Osteoblast (primary cell): ENCODE results near the gene SIDT1. TPM values are rescaled to one million over a fixed set of nuclear protein-coding genes. Genes with fewer than 3 reads are reported as not detected.

Experiments used
- DNase-seq: peaks from one replicate; pipeline ENCODE4 v3.0.0; 2011; ENCODE audit warnings: low spot score, mixed read lengths; ENCODE audit not compliant: insufficient read length; ENCODE audit errors: missing footprints
- H2AFZ ChIP-seq: 2 replicates; pipeline ENCODE4 v1.6.0; 2011; ENCODE audit warnings: mild to moderate bottlenecking, low read length
- H3K27ac ChIP-seq: 2 replicates; pipeline ENCODE4 v1.5.1; 2011; ENCODE audit warnings: mild to moderate bottlenecking, low read depth, low read length, moderate library complexity
- H3K27me3 ChIP-seq: 2 replicates; pipeline ENCODE4 v1.6.0; 2012; ENCODE audit warnings: mild to moderate bottlenecking, control low read depth, inconsistent platforms, low read length, moderate library complexity; ENCODE audit not compliant: insufficient read depth
- H3K36me3 ChIP-seq: 2 replicates; pipeline ENCODE4 v1.5.1; 2011; ENCODE audit warnings: mild to moderate bottlenecking, low read length, control low read depth, moderate library complexity; ENCODE audit not compliant: insufficient read depth
- H3K4me1 ChIP-seq: 2 replicates; pipeline ENCODE4 v1.5.1; 2011; ENCODE audit warnings: mild to moderate bottlenecking, low read length, control low read depth, moderate library complexity; ENCODE audit not compliant: insufficient read depth
- H3K4me2 ChIP-seq: 2 replicates; pipeline ENCODE4 v1.6.0; 2011; ENCODE audit warnings: mild to moderate bottlenecking, low read length; ENCODE audit not compliant: insufficient read depth
- H3K4me3 ChIP-seq: fragments of 200-600 bp; sonication (generic); 3 replicates; pipeline ENCODE4 v1.5.1; 2012; ENCODE audit warnings: mild to moderate bottlenecking, low read length, inconsistent platforms; ENCODE audit not compliant: insufficient read depth
- H3K79me2 ChIP-seq: 2 replicates; pipeline ENCODE4 v1.6.0; 2012; ENCODE audit warnings: mild to moderate bottlenecking, low read length, control low read depth, inconsistent platforms; ENCODE audit not compliant: insufficient read depth
- H3K9me3 ChIP-seq: 2 replicates; pipeline ENCODE4 v1.5.1; 2011; ENCODE audit warnings: low read depth, low read length, control low read depth
- H4K20me1 ChIP-seq: 2 replicates; pipeline ENCODE4 v1.6.0; 2012; ENCODE audit warnings: mild to moderate bottlenecking, low read length, control low read depth; ENCODE audit not compliant: insufficient read depth
- total RNA-seq: library from RNA; depleted of rRNA; stranded (reverse); fragments of >200 nt; gene quantifications from 2 replicates; pipeline ENCODE4 v1.2.3, GENCODE V29; 2012
- TF ChIP-seq, protein P1 (sequence below): IDR thresholded peaks from 2 replicates; pipeline ENCODE4 v1.5.1; 2011; ENCODE audit warnings: mild to moderate bottlenecking, low read depth, low read length, moderate library complexity; ENCODE audit errors: extremely low read depth

Gene SIDT1
- total RNA-seq, 1 donor: under 0.01 TPM

DNA sequence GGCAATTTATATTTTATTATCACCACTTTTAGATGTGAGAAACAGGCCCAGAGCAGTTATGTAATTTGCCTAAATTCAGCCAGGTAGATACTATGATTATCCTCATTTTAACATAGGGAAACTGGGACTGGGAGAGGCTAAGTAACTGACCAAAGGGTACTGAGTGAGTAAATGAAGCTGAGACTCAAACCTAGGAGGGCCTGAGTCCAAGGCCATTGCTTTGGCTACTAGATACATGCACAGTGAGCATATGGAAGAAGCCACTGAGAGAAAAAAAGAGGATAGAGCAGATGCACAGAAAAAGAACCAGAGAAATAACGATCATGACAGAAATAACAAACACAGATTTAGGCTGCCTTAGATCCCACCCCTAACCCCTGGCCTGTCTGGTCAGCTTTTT lies 130.5 kb downstream of the SIDT1 start:
- no peaks in the 10 kb centered on the region for H3K27me3 ChIP-seq
- H3K4me1 ChIP-seq: peaks cover 2% of the 10 kb centered on the region
- H4K20me1 ChIP-seq: no peaks in the 10 kb centered on the region
- no peaks in the 10 kb centered on the region for H3K9me3 ChIP-seq
- H3K4me2 ChIP-seq: no peak overlapping the region
- no peak overlapping the region for H2AFZ ChIP-seq
- DNase-seq: no peak
- H3K79me2 ChIP-seq: no peaks in the 10 kb centered on the region
- no peak overlapping the region for H3K4me3 ChIP-seq
- TF ChIP-seq, protein P1, sequence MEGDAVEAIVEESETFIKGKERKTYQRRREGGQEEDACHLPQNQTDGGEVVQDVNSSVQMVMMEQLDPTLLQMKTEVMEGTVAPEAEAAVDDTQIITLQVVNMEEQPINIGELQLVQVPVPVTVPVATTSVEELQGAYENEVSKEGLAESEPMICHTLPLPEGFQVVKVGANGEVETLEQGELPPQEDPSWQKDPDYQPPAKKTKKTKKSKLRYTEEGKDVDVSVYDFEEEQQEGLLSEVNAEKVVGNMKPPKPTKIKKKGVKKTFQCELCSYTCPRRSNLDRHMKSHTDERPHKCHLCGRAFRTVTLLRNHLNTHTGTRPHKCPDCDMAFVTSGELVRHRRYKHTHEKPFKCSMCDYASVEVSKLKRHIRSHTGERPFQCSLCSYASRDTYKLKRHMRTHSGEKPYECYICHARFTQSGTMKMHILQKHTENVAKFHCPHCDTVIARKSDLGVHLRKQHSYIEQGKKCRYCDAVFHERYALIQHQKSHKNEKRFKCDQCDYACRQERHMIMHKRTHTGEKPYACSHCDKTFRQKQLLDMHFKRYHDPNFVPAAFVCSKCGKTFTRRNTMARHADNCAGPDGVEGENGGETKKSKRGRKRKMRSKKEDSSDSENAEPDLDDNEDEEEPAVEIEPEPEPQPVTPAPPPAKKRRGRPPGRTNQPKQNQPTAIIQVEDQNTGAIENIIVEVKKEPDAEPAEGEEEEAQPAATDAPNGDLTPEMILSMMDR: no peak
- H3K36me3 ChIP-seq: peaks cover 20% of the 10 kb centered on the region
- no peak overlapping the region for H3K27ac ChIP-seq

DNA sequence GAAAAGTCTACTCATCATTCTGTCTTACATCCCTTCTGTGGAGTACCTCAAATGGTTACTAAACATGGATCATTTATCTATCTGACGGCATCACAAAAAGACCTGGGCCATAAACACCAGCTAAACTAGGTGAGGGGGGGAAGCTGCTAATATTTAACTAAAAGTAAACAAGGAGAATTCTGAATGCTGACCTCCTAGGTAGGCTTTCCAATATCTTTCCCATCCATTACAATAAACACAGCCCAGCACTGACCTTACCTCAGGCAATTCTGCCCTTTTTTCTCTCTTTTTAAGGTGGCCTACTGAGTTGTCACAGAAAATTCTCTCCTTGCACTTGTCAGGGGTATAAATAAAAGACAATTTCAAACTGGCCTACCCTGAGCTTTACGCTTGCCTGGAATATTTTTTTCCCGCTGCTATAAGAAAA lies 131.0 kb downstream of the SIDT1 start:
- Histone ChIP-seq H3K4me1 (peaks cover 7% of the 10 kb centered on the region), H3K36me3 (peaks cover 20% of the 10 kb centered on the region), H3K27ac (no peak overlapping the region), H4K20me1 (no peaks in the 10 kb centered on the region), H3K79me2 (no peaks in the 10 kb centered on the region), H3K4me2 (no peak overlapping the region), H2AFZ (no peak overlapping the region), H3K9me3 (no peaks in the 10 kb centered on the region), H3K4me3 (no peak overlapping the region), H3K27me3 (no peaks in the 10 kb centered on the region)
- TF ChIP-seq, protein P1: no peak
- no peak for DNase-seq

DNA sequence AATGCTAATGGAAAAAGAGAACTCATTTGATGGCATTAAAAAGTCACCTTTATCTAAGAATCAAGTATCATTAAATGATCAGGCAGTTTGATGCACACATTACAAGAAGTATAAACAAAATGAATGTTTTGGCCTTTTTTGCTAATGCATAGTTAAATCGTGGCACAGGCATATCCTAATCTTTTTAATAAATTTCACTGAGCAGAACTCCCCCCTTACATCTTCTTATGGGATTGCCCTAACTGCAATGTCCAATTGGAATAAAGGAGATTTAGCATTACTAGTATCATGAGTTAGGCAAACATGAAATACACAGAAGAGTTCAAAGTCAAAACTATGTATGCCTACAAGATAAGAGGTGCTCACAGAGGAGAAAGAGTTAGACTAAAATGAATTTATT lies 131.4 kb downstream of the SIDT1 start:
- Histone ChIP-seq H3K4me1 (peaks cover 9% of the 10 kb centered on the region), H3K27ac (no peak overlapping the region)

DNA sequence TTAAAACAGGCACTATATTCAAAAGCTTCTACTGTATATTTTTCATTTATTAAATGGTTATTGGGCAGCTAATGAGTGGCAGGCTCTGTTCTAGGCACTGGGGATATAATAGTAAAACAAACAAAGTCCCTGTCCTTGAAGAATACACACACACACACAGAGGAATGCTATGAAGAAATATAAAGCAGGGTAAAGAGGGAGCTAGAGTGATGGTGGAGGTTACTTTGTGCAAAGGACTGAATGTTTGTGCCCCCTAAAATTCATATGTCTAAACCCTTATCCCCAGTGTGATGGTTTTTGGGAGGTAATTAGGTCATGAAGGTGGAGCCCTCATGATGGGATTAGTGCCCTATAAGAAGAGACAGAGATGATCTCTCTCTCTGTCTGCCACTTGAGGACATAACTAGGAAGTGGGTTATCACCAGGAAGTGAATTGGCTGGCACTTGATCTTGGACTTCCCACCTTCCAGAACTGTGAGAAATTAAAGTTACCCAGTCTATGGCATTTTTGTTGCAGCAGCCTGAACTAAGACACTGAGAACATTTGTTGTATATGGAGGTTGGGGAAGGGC lies 132.3 kb downstream of the SIDT1 start:
- Histone ChIP-seq H3K4me1 (peaks cover 9% of the 10 kb centered on the region), H3K79me2 (no peaks in the 10 kb centered on the region), H3K4me2 (no peak overlapping the region), H3K9me3 (no peaks in the 10 kb centered on the region), H3K36me3 (peaks cover 14% of the 10 kb centered on the region), H3K4me3 (no peak overlapping the region), H2AFZ (no peak overlapping the region), H3K27ac (no peak overlapping the region), H3K27me3 (no peaks in the 10 kb centered on the region), H4K20me1 (no peaks in the 10 kb centered on the region)
- no peak for DNase-seq
- TF ChIP-seq, protein P1: no peak

More for the DNA sequence above, 131.4 kb downstream of the SIDT1 start:
- Histone ChIP-seq H2AFZ (no peak overlapping the region), H4K20me1 (no peaks in the 10 kb centered on the region), H3K79me2 (no peaks in the 10 kb centered on the region), H3K9me3 (no peaks in the 10 kb centered on the region), H3K36me3 (peaks cover 20% of the 10 kb centered on the region), H3K27me3 (no peaks in the 10 kb centered on the region), H3K4me2 (no peak overlapping the region), H3K4me3 (no peak overlapping the region)
- no peak for DNase-seq
- TF ChIP-seq, protein P1: no peak
